KMS-11 (cell line): ENCODE results near the gene GDA.

Source experiments
- H2AFZ ChIP-seq: fragments of 200-600 bp; sonication (generic); 2 replicates; pipeline ENCODE4 v1.6.1; 2016; ENCODE audit warnings: antibody characterized with exemption, mixed run types, low read depth
- H3K27ac ChIP-seq: fragments of 200-600 bp; sonication (generic); 2 replicates; pipeline ENCODE4 v1.6.1; 2016; ENCODE audit warnings: mild to moderate bottlenecking, mixed run types
- H3K27me3 ChIP-seq: fragments of 200-600 bp; sonication (generic); 2 replicates; pipeline ENCODE4 v1.6.1; 2017; ENCODE audit warnings: mild to moderate bottlenecking, low read depth, mixed run types, moderate library complexity; ENCODE audit not compliant: insufficient read depth
- H3K36me3 ChIP-seq: fragments of 200-600 bp; sonication (generic); 2 replicates; pipeline ENCODE4 v1.6.1; 2017; ENCODE audit warnings: mild to moderate bottlenecking, mixed run types; ENCODE audit not compliant: insufficient read depth
- H3K4me1 ChIP-seq: fragments of 200-600 bp; sonication (generic); 2 replicates; pipeline ENCODE4 v1.6.1; 2016; ENCODE audit warnings: mild to moderate bottlenecking, low read depth, mixed run types; ENCODE audit not compliant: poor library complexity, severe bottlenecking
- H3K4me2 ChIP-seq: fragments of 200-600 bp; sonication (generic); 2 replicates; pipeline ENCODE4 v1.7.0; 2016; ENCODE audit warnings: mild to moderate bottlenecking, mixed run types
- H3K4me3 ChIP-seq: fragments of 200-600 bp; sonication (generic); IDR thresholded peaks from 2 replicates; pipeline ENCODE4 v1.6.1; 2017; ENCODE audit warnings: low read depth, low read length, mixed read lengths; ENCODE audit not compliant: insufficient read depth
- H3K79me2 ChIP-seq: fragments of 200-600 bp; sonication (generic); 2 replicates; pipeline ENCODE4 v1.6.1; 2016; ENCODE audit warnings: low read depth, mixed run types; ENCODE audit not compliant: insufficient read depth
- H3K9ac ChIP-seq: fragments of 200-600 bp; sonication (generic); 2 replicates; pipeline ENCODE4 v1.6.1; 2016; ENCODE audit warnings: mild to moderate bottlenecking, mixed run types
- H4K20me1 ChIP-seq: fragments of 200-600 bp; sonication (generic); 2 replicates; pipeline ENCODE4 v1.6.1; 2016; ENCODE audit warnings: mild to moderate bottlenecking, mixed run types; ENCODE audit not compliant: insufficient read depth
- CTCF ChIP-seq: fragments of 200-600 bp; sonication (generic); conservative IDR thresholded peaks from 2 replicates; pipeline ENCODE4 v1.6.1; 2017; ENCODE audit warnings: low read depth, mild to moderate bottlenecking, antibody characterized with exemption, low read length, moderate library complexity, mixed read lengths

GDA gene

GRCh38 chr9:72134801-72135200, 14.4 kb upstream of the GDA start:
- Histone ChIP-seq H2AFZ (no peak overlapping the region), H4K20me1 (no peaks in the 10 kb centered on the region), H3K27ac (no peak overlapping the region), H3K4me2 (no peak overlapping the region), H3K36me3 (no peaks in the 10 kb centered on the region), H3K9ac (no peak overlapping the region), H3K4me3 (no peak overlapping the region), H3K4me1 (no peaks in the 10 kb centered on the region), H3K27me3 (no peaks in the 10 kb centered on the region), H3K79me2 (no peaks in the 10 kb centered on the region)
- TF ChIP-seq CTCF = no peak

GRCh38 chr9:72137697-72138365, 11.4 kb upstream of the GDA start:
- Histone ChIP-seq H3K27me3 (no peaks in the 10 kb centered on the region), H4K20me1 (no peaks in the 10 kb centered on the region), H3K9ac (no peak overlapping the region), H2AFZ (no peak overlapping the region), H3K79me2 (no peaks in the 10 kb centered on the region), H3K4me1 (no peaks in the 10 kb centered on the region), H3K36me3 (no peaks in the 10 kb centered on the region), H3K4me2 (no peak overlapping the region), H3K27ac (no peak overlapping the region), H3K4me3 (no peak overlapping the region)
- TF ChIP-seq CTCF = no peak

- Histone ChIP-seq H3K27me3 (no peaks in the 10 kb centered on the region), H3K4me1 (no peaks in the 10 kb centered on the region), H3K36me3 (no peaks in the 10 kb centered on the region), H3K79me2 (no peaks in the 10 kb centered on the region), H3K9ac (no peak overlapping the region), H4K20me1 (no peaks in the 10 kb centered on the region), H3K27ac (no peak overlapping the region), H3K4me2 (no peak overlapping the region), H2AFZ (no peak overlapping the region), H3K4me3 (no peak overlapping the region)
- no peak for TF ChIP-seq CTCF
Observed at GRCh38 chr9:72139226-72139625, 10.0 kb upstream of the GDA start.

GRCh38 chr9:72140586-72140985, 8.7 kb upstream of the GDA start:
- Histone ChIP-seq H3K27ac (no peak overlapping the region), H3K4me2 (no peak overlapping the region), H3K36me3 (no peaks in the 10 kb centered on the region), H2AFZ (no peak overlapping the region), H3K4me1 (no peaks in the 10 kb centered on the region), H3K79me2 (no peaks in the 10 kb centered on the region), H4K20me1 (no peaks in the 10 kb centered on the region), H3K9ac (no peak overlapping the region), H3K4me3 (no peak overlapping the region), H3K27me3 (no peaks in the 10 kb centered on the region)
- TF ChIP-seq CTCF = no peak
